CD4-positive, alpha-beta T cell treated with Interleukin-2 at 100 ng/mL for 4 hours (primary cell): Measurements from ENCODE around the gene PIEZO1.

Experiments used
- DNase-seq: peaks from one replicate; pipeline ENCODE4 v3.0.0-alpha.2; 2020; ENCODE audit warnings: low spot score

Gene PIEZO1

GRCh38 chr16:88705801-88706228 is 79.2 kb downstream of the PIEZO1 start:
- no peak for DNase-seq

- peak; percentile 30 for DNase-seq
These were observed 79.8 kb downstream of the PIEZO1 start for GRCh38 chr16:88705076-88705684.

- DNase-seq, result peak; percentile 70
These were observed 81.3 kb downstream of the PIEZO1 start for GRCh38 chr16:88703486-88704309.

- DNase-seq, result no peak
These were observed 82.4 kb downstream of the PIEZO1 start for GRCh38 chr16:88702371-88703210.

GRCh38 chr16:88701581-88702370 is 83.2 kb downstream of the PIEZO1 start:
- no peak for DNase-seq

- DNase-seq, result peak; percentile 95
These were observed 84.2 kb downstream of the PIEZO1 start for GRCh38 chr16:88700636-88701482.

GRCh38 chr16:88700322-88700635 is 84.7 kb downstream of the PIEZO1 start:
- DNase-seq, result no peak

- no peak for DNase-seq
These were observed 85.8 kb downstream of the PIEZO1 start for GRCh38 chr16:88699180-88699579.

GRCh38 chr16:88698646-88699045 is 86.4 kb downstream of the PIEZO1 start:
- DNase-seq, result no peak

GRCh38 chr16:88697831-88698615 is 87.0 kb downstream of the PIEZO1 start:
- peak; percentile 25 for DNase-seq

GRCh38 chr16:88697116-88697830 is 87.7 kb downstream of the PIEZO1 start:
- no peak for DNase-seq

GRCh38 chr16:88696441-88696840 is 88.6 kb downstream of the PIEZO1 start:
- DNase-seq, result no peak

- no peak for DNase-seq
These were observed 89.3 kb downstream of the PIEZO1 start for GRCh38 chr16:88695753-88696152.

GRCh38 chr16:88695218-88695617 is 89.8 kb downstream of the PIEZO1 start:
- no peak for DNase-seq

- DNase-seq, result no peak
These were observed 90.6 kb downstream of the PIEZO1 start for GRCh38 chr16:88694221-88695087.

- no peak for DNase-seq
These were observed 91.4 kb downstream of the PIEZO1 start for GRCh38 chr16:88693420-88694177.

- no peak for DNase-seq
These were observed 92.2 kb downstream of the PIEZO1 start for GRCh38 chr16:88692861-88693260.
